Measurements from ENCODE around the gene ENPP1. TPM values are rescaled to one million over a fixed set of nuclear protein-coding genes. Genes with fewer than 3 reads are reported as not detected.

Gene ENPP1
- total and polyA plus RNA-seq, 2 donors (not counting 3 experiments of a cell fraction or from before 2014, with no cell fraction given): 0.36 to 1.4 TPM

DNA sequence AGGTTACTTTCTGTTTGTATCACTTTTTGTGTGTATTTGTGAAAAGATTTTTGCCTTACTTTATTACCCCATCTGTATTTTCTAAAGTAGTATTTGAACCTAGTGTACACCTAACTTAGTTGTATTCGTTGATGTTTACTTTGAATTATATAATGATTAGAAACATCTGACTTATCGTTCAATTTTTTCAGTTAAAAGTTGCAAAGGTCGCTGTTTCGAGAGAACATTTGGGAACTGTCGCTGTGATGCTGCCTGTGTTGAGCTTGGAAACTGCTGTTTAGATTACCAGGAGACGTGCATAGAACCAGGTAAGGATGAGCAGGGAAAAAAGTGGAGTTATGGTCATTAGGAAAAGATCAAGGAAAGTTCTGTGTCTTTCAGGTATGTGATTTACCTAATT is 42.0 kb downstream of the ENPP1 start:
- no peaks in the 10 kb centered on the region for H3K36me3 ChIP-seq (ENCODE audit: control insufficient read depth in 2 of 2, extremely low read depth in 1 of 2, insufficient read depth in 2 of 2, low read length in 2 of 2)
- H3K4me3 ChIP-seq (replicated peaks in 1 of 3; ENCODE audit: insufficient read depth in 1 of 3, low read depth in 1 of 3, low read length in 3 of 3): no peak overlapping the region
- dilution Hi-C loops (cut with MboI; ENCODE audit: extremely low pct_ligation_motif_present, low sequenced_read_pairs): no loop called here
- ChIA-PET POLR2A (no interaction called here), CTCF (interaction anchor here (0.8 to 1.9 kb wide), 2 partner anchors 8 to 10 kb away, joined by 3 to 5 read pairs; no protein-coding TSS in a partner anchor)
- H3K4me1 ChIP-seq (ENCODE audit: control insufficient read depth, extremely low read depth, insufficient read depth, low read length): no peaks in the 10 kb centered on the region
- no peak overlapping the region for H3K4me2 ChIP-seq (ENCODE audit: insufficient read depth, low read length)
- no peaks in the 10 kb centered on the region for H3K9me3 ChIP-seq (replicated peaks; ENCODE audit: control insufficient read depth, insufficient read depth, low read length)
- H3K79me2 ChIP-seq (ENCODE audit: control insufficient read depth, insufficient read depth, low read length): no peaks in the 10 kb centered on the region
- no TSS peak for BruUV-seq (replicated peaks)
- H3K27ac ChIP-seq (ENCODE audit: insufficient read depth, low read depth, low read length): no peak overlapping the region
- no peak for FAIRE-seq
- DNase-seq (ENCODE audit: low read depth, low spot score): no peak
- H2AFZ ChIP-seq (ENCODE audit: low read depth, low read length): no peak overlapping the region
- no peaks in the 10 kb centered on the region for H3K27me3 ChIP-seq (ENCODE audit: control insufficient read depth in 2 of 2, insufficient read depth in 2 of 2, low read length in 2 of 2)
- TF ChIP-seq POLR2AphosphoS5 (IDR thresholded peaks at IDR 0.05; ENCODE audit: insufficient read depth, low read depth, low read length) (no peak), MYC (IDR thresholded peaks at IDR 0.05; ENCODE audit: low read depth, low read length) (no peak), EZH2 (IDR thresholded peaks at IDR 0.05; ENCODE audit: borderline replicate concordance, low read depth, low read length, severe bottlenecking) (no peak), POLR2A (IDR thresholded peaks at IDR 0.05; ENCODE audit: low read depth, low read length) (no peak), JUN (IDR thresholded peaks at IDR 0.05; ENCODE audit: borderline replicate concordance, insufficient read depth, insufficient read length, low read depth) (no peak), FOS (IDR thresholded peaks at IDR 0.05; ENCODE audit: borderline replicate concordance, insufficient read depth, low read length) (no peak), GATA2 (IDR thresholded peaks at IDR 0.05; ENCODE audit: insufficient read depth, insufficient read length, low read depth, low read length) (no peak)
- TF ChIP-seq, protein P1, sequence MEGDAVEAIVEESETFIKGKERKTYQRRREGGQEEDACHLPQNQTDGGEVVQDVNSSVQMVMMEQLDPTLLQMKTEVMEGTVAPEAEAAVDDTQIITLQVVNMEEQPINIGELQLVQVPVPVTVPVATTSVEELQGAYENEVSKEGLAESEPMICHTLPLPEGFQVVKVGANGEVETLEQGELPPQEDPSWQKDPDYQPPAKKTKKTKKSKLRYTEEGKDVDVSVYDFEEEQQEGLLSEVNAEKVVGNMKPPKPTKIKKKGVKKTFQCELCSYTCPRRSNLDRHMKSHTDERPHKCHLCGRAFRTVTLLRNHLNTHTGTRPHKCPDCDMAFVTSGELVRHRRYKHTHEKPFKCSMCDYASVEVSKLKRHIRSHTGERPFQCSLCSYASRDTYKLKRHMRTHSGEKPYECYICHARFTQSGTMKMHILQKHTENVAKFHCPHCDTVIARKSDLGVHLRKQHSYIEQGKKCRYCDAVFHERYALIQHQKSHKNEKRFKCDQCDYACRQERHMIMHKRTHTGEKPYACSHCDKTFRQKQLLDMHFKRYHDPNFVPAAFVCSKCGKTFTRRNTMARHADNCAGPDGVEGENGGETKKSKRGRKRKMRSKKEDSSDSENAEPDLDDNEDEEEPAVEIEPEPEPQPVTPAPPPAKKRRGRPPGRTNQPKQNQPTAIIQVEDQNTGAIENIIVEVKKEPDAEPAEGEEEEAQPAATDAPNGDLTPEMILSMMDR (IDR thresholded peaks at IDR 0.05; ENCODE audit: extremely low read depth in 1 of 2, insufficient read depth in 1 of 2, low read depth in 1 of 2, low read length in 2 of 2): no peak
- TF ChIP-seq, protein P2, sequence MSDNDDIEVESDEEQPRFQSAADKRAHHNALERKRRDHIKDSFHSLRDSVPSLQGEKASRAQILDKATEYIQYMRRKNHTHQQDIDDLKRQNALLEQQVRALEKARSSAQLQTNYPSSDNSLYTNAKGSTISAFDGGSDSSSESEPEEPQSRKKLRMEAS (IDR thresholded peaks at IDR 0.05; ENCODE audit: insufficient read depth, insufficient read length): no peak
- no peaks in the 10 kb centered on the region for H4K20me1 ChIP-seq (replicated peaks; ENCODE audit: control insufficient read depth, extremely low read depth, insufficient read depth, low read length)
- no peak overlapping the region for H3K9ac ChIP-seq (replicated peaks; ENCODE audit: extremely low read depth, insufficient read depth, low read length)
- intact Hi-C loops (cut with micrococcal nuclease): no loop called here
- H3K9me1 ChIP-seq (replicated peaks; ENCODE audit: control insufficient read depth, extremely low read depth, insufficient read depth, low read length): no peaks in the 10 kb centered on the region
